CD14-positive monocyte (primary cell): ENCODE data around the gene MRPS23. TPM values are rescaled to one million over a fixed set of nuclear protein-coding genes. Genes with fewer than 3 reads are reported as not detected.

Source experiments
- DNase-seq, 3 donors: peaks; one replicate each; pipeline ENCODE4 v3.0.0-alpha.2; 2011 to 2022
- H2AFZ ChIP-seq: 2 replicates; pipeline ENCODE4 v1.6.0; 2012; ENCODE audit warnings: mild to moderate bottlenecking, low read depth, low read length, inconsistent platforms; ENCODE audit not compliant: insufficient read depth, poor library complexity, severe bottlenecking
- H3K27ac ChIP-seq, 2 donors: 1 replicate in 1 of 2; 2 replicates in 1 of 2; pipeline ENCODE4 v1.5.1; 2012 to 2013; ENCODE audit warnings: low read length in 2 of 2, control low read depth in 1 of 2, inconsistent platforms in 1 of 2, low read depth in 1 of 2, mild to moderate bottlenecking in 1 of 2
- H3K27me3 ChIP-seq, 2 donors: one replicate each; pipeline versions ENCODE4 v1.6.0 to v1.6.1; 2011 to 2013; ENCODE audit warnings: low read length in 2 of 2; ENCODE audit not compliant: control insufficient read depth in 2 of 2, insufficient read depth in 2 of 2
- H3K36me3 ChIP-seq, 2 donors: replicated peaks in 1 of 2; 1 replicate in 1 of 2; 2 replicates in 1 of 2; pipeline versions ENCODE4 v1.5.1 to v1.6.1; 2012 to 2013; ENCODE audit warnings: low read length in 2 of 2, control low read depth in 1 of 2, inconsistent platforms in 1 of 2, mild to moderate bottlenecking in 1 of 2; ENCODE audit not compliant: insufficient read depth in 2 of 2, control insufficient read depth in 1 of 2
- H3K4me1 ChIP-seq, 2 donors: 1 replicate in 1 of 2; 2 replicates in 1 of 2; pipeline versions ENCODE4 v1.5.1 to v1.6.1; 2012 to 2013; ENCODE audit warnings: low read length in 2 of 2, control low read depth in 1 of 2, inconsistent platforms in 1 of 2, mild to moderate bottlenecking in 1 of 2, moderate library complexity in 1 of 2; ENCODE audit not compliant: insufficient read depth in 2 of 2, control insufficient read depth in 1 of 2
- H3K4me2 ChIP-seq: replicated peaks from 2 replicates; pipeline ENCODE3; 2012; ENCODE audit warnings: low read length, moderate library complexity, mild to moderate bottlenecking; ENCODE audit not compliant: poor library complexity, severe bottlenecking; ENCODE audit errors: extremely low read depth
- H3K4me3 ChIP-seq, 3 experiments: fragments of 200-600 bp in 1 of 3; sonication (generic) in 1 of 3; replicated peaks in 1 of 3; 1 replicate in 2 of 3; 2 replicates in 1 of 3; pipeline ENCODE4 v1.5.1; 2011 to 2013; ENCODE audit warnings: low read length in 3 of 3, mild to moderate bottlenecking in 3 of 3, control low read depth in 2 of 3, low read depth in 2 of 3, inconsistent platforms in 1 of 3, moderate library complexity in 1 of 3
- H3K79me2 ChIP-seq: 2 replicates; pipeline ENCODE4 v1.6.0; 2012; ENCODE audit warnings: mild to moderate bottlenecking, control low read depth, inconsistent platforms, low read length, moderate library complexity; ENCODE audit not compliant: insufficient read depth
- H3K9ac ChIP-seq: 2 replicates; pipeline ENCODE4 v1.6.0; 2017; ENCODE audit warnings: low read length, mild to moderate bottlenecking; ENCODE audit not compliant: insufficient read depth, poor library complexity, severe bottlenecking
- H3K9me3 ChIP-seq, 2 donors: replicated peaks in 1 of 2; 1 replicate in 1 of 2; 2 replicates in 1 of 2; pipeline versions ENCODE4 v1.5.1 to v1.6.1; 2012 to 2013; ENCODE audit warnings: low read length in 2 of 2, control low read depth in 1 of 2; ENCODE audit not compliant: control insufficient read depth in 1 of 2, insufficient read depth in 1 of 2
- H4K20me1 ChIP-seq: 2 replicates; pipeline ENCODE4 v1.6.0; 2012; ENCODE audit warnings: mild to moderate bottlenecking, low read length, control low read depth, moderate library complexity; ENCODE audit not compliant: insufficient read depth
- H3K27ac Mint-ChIP-seq, 7 donors: one replicate each; pipeline ENCODE4 v1.8.0; 2020; ENCODE audit warnings: mild to moderate bottlenecking in 7 of 7, mixed read lengths in 7 of 7, moderate library complexity in 6 of 7, inconsistent platforms in 2 of 7
- H3K27me3 Mint-ChIP-seq, 3 donors: one replicate each; pipeline ENCODE4 v1.8.0; 2021 to 2022; ENCODE audit warnings: low read depth in 3 of 3, mild to moderate bottlenecking in 3 of 3, mixed read lengths in 3 of 3, moderate library complexity in 3 of 3, inconsistent platforms in 1 of 3
- H3K36me3 Mint-ChIP-seq, 2 donors: one replicate each; pipeline ENCODE4 v1.8.0; 2020; ENCODE audit warnings: mixed read lengths in 2 of 2, inconsistent platforms in 1 of 2, mild to moderate bottlenecking in 1 of 2
- H3K4me1 Mint-ChIP-seq: one replicate; pipeline ENCODE4 v1.8.0; 2020; ENCODE audit warnings: mild to moderate bottlenecking, mixed read lengths
- H3K4me3 Mint-ChIP-seq, 2 donors: one replicate each; pipeline ENCODE4 v1.8.0; 2020; ENCODE audit warnings: mild to moderate bottlenecking in 2 of 2, mixed read lengths in 2 of 2, moderate library complexity in 1 of 2
- H3K9me3 Mint-ChIP-seq, 7 donors: one replicate each; pipeline ENCODE4 v1.8.0; 2020 to 2022; ENCODE audit warnings: mixed read lengths in 7 of 7, mild to moderate bottlenecking in 6 of 7, moderate library complexity in 6 of 7, inconsistent platforms in 2 of 7
- WGBS: methylation state at CpG from one replicate; pipeline ENCODE4 v1.1.5; 2013; ENCODE audit warnings: missing lambda C conversion rate; ENCODE audit not compliant: insufficient coverage; 5-methylcytosine and 5-hydroxymethylcytosine counted together
- intact Hi-C, 2 donors: fragments of 100-400 bp; cut with micrococcal nuclease; formaldehyde crosslinking; loops; one replicate each; pipeline versions ENCODE4 v1.15.0 to v1.15.1; 2023
- polyA plus RNA-seq, 3 donors: library from polyadenylated mRNA; depleted of rRNA in 1 of 3; unstranded in 2 of 3; stranded (reverse) in 1 of 3; fragments of 300-500 nt in 2 of 3; fragments of >200 nt in 1 of 3; fragmentation: Illumina TruSeq in 2 of 3; gene quantifications; 1 replicate in 2 of 3; 2 replicates in 1 of 3; pipeline ENCODE4 v1.2.3, GENCODE V29; 2012 to 2021
- TF ChIP-seq, protein P1 (sequence below): fragments of 200-600 bp; IDR thresholded peaks from one replicate; pipeline ENCODE4 v1.8.0; 2022; ENCODE audit warnings: antibody characterized with exemption, mild to moderate bottlenecking

MRPS23 gene
- polyA plus RNA-seq, 3 donors, result 14.5 to 40.6 (median 32.7) TPM

DNA sequence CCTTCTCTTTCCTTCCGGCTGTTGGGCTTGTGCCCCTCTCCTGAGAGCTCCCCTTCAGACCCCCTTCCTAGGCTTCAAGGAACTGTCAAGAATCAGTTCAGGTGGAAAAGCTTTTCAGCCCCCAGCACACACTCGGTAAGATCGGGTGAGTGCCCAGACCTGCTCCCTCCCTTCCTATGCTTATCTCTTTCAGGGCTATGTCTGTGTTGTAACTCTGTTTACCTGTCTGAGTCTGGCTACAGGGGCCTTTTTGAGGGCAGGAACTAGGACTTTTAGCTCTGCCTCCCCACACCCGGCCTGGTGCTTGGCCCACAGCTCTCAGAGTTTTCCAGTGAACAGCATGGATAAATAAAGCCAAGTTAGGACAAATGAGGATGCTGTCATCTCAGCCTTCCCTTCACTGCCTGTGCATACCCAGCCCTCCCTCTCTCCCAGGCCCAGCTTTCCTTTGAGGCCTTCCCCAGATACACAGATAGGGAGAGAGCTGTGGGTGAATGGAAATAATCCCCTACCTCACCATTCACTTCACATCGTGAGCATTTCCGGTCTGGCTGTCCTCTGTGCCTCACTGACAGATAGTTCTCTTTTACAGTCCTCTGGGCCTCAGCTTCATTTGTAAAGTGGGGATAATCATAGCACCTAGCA lies 5.7 kb upstream of the MRPS23 start:
- Mint-ChIP-seq H3K27me3 (peaks cover 0 to 1% (median 0%) of the 10 kb centered on the region in 3 donors), H3K36me3 (no peaks in the 10 kb centered on the region), H3K27ac (no peak overlapping the region), H3K4me3 (no peak overlapping the region), H3K4me1 (peaks cover 33% of the 10 kb centered on the region), H3K9me3 (no peaks in the 10 kb centered on the region)
- no peak overlapping the region for H3K9ac ChIP-seq
- H3K4me3 ChIP-seq, result no peak overlapping the region
- H3K27me3 ChIP-seq, result no peaks in the 10 kb centered on the region
- no peak overlapping the region for H2AFZ ChIP-seq
- H3K27ac ChIP-seq, result no peak overlapping the region
- TF ChIP-seq, protein P1, sequence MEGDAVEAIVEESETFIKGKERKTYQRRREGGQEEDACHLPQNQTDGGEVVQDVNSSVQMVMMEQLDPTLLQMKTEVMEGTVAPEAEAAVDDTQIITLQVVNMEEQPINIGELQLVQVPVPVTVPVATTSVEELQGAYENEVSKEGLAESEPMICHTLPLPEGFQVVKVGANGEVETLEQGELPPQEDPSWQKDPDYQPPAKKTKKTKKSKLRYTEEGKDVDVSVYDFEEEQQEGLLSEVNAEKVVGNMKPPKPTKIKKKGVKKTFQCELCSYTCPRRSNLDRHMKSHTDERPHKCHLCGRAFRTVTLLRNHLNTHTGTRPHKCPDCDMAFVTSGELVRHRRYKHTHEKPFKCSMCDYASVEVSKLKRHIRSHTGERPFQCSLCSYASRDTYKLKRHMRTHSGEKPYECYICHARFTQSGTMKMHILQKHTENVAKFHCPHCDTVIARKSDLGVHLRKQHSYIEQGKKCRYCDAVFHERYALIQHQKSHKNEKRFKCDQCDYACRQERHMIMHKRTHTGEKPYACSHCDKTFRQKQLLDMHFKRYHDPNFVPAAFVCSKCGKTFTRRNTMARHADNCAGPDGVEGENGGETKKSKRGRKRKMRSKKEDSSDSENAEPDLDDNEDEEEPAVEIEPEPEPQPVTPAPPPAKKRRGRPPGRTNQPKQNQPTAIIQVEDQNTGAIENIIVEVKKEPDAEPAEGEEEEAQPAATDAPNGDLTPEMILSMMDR, result no peak
- no peak overlapping the region for H3K4me2 ChIP-seq
- DNase-seq, result no peak
- intact Hi-C loops, result loop anchor here (5.0 to 10.0 kb wide), 3 partner anchors 49 to 229 kb away; partner anchors contain the start of gene DYNLL2 (in 2 of the 2)
- no peaks in the 10 kb centered on the region for H3K9me3 ChIP-seq
- no peaks in the 10 kb centered on the region for H3K36me3 ChIP-seq
- H3K79me2 ChIP-seq, result peaks cover 1% of the 10 kb centered on the region
- no peaks in the 10 kb centered on the region for H4K20me1 ChIP-seq
- H3K4me1 ChIP-seq, result peaks cover 25 to 26% of the 10 kb centered on the region in 2 donors
- WGBS, result no CpG with 5 or more reads among the region's 6 CpGs

DNA sequence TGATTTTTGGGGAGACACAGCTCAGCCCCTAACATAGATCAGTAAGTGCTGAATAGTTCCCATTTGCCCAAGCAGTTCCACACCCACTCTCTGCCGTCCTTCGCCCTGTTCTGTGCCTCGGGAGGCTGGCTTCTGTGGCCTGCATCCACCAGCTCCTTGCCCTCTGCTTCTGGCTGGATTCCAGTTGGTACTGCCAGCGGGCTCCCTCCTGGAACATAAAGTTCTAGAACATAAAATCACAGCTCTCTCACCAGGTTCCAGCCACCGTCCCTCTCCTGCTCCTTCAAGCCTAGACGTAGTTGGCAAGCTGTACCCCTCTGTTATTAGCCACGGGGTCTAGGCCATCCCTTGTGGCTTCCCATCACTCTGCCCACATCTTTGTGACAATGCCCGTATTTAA lies 3.9 kb upstream of the MRPS23 start:
- no peaks in the 10 kb centered on the region for H3K36me3 Mint-ChIP-seq
- Histone ChIP-seq H4K20me1 (no peaks in the 10 kb centered on the region), H3K9me3 (no peaks in the 10 kb centered on the region), H3K27me3 (no peaks in the 10 kb centered on the region), H2AFZ (no peak overlapping the region), H3K79me2 (peaks cover 15% of the 10 kb centered on the region), H3K27ac (no peak overlapping the region), H3K36me3 (no peaks in the 10 kb centered on the region), H3K4me1 (peaks cover 32 to 36% of the 10 kb centered on the region in 2 donors), H3K9ac (no peak overlapping the region), H3K4me2 (no peak overlapping the region), H3K4me3 (no peak overlapping the region)
- peaks cover 41% of the 10 kb centered on the region for H3K4me1 Mint-ChIP-seq
- peaks cover 0 to 1% (median 0%) of the 10 kb centered on the region in 3 donors for H3K27me3 Mint-ChIP-seq
- intact Hi-C loops, result loop anchor here (10.0 kb wide), 2 partner anchors 51 to 231 kb away; partner anchors contain the start of gene DYNLL2 (in 2 of the 2)
- WGBS, result 95% methylated on average over 8 of the region's 8 CpGs
- no peak for DNase-seq
- TF ChIP-seq, protein P1, result no peak
- H3K9me3 Mint-ChIP-seq, result no peaks in the 10 kb centered on the region
- H3K4me3 Mint-ChIP-seq, result no peak overlapping the region
- peak overlapping the region in 2 of 7 donors; percentile 7 to 61 for H3K27ac Mint-ChIP-seq
